Loucy (cell line): ENCODE results near the gene BCAP29.

Source experiments
- CTCF ChIP-seq: fragments of 200-600 bp; sonication (generic); conservative IDR thresholded peaks from 2 replicates; pipeline ENCODE4 v1.5.1; 2014; ENCODE audit warnings: mild to moderate bottlenecking, antibody characterized with exemption, low read length
- EZH2phosphoT487 ChIP-seq: fragments of 200-600 bp; IDR thresholded peaks from 2 replicates; pipeline ENCODE4 v1.6.1; 2018; ENCODE audit warnings: antibody characterized with exemption, mild to moderate bottlenecking, moderate library complexity, borderline replicate concordance

- TF ChIP-seq CTCF (no peak), EZH2phosphoT487 (no peak)
Observed at GRCh38 chr7:107563775-107564552, 16.1 kb upstream of the BCAP29 start, which contains the start of the genes COG5 and DUS4L.
